DMS153 (cell line): ENCODE measurements around the gene CIAPIN1.

Source experiments
- DNase-seq: peaks from one replicate; lab custom pipeline; 2025; lab: John Stamatoyannopoulos, UW

CIAPIN1 gene

DNA sequence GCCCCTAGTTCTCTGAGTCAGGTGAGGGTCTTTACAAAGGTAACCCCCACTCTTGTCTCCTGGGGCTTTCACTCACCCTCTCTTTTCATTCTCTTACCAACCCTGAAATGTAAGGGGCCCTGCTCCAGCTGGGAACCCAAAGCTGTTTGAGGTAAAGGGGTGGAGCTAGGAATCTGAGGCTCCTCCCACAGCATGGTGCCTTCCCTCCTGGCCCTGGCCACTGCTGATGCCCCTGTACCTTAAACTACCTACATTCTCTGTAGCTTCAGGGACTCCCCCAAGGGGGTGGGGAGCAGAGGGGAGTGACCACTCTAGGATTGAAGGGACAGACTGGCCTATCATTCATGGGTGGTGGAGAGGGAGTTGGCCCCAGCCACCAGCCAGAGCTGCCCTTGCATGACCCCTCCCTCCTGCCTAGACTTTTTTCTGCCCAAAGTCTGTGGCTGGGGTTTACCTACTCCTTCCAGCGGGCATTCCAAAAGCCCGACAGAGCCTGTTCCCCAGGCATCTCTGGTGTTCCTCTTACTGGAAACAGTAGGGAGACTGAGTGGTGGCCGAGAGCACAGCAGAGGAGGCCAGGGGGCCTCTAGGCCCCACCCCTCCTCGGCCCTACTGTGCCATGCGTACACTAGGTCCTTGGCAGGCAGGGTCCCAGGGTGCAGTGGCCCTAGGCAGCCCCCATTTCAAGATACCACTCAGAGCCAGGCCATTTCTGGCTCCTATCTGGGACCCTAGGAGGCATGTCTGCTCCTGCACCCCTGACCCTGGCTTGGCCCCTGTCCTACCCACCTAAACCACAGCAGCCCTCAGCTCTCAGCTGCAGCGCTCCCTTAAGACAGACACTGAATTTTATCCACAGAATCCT lies 29.6 kb upstream of the CIAPIN1 start:
- DNase-seq = no peak

DNA sequence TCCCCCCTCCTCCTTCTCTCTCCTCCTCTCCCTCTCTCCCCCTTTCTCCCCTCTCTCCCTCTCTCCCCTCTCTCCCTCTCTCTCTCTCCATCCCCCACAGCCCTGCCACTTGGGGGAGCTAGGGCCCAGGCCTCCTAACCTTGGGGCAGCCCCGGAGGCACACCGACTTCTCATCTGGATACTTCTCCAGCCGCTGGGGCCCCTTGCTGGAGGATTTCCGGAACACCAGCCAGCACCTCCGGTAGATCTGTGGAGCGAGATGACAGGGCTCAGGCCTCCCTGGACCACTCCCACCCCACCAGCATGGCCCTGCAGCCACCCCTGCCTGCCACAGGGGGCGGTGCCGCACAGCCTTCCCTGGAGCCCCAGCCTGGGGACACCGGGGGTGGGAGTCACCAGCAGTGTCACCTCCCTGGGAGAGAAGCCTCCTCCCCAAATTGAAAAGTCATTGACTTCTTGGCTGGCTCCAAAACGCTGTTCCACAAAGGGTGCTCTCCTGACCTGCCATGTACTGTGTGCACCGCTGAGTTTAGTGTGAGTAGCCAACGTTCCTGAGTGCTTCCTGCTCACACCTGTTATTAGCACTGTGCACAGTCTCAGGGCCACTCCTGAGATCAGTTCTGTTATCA lies 28.6 kb upstream of the CIAPIN1 start:
- peak; percentile 40 for DNase-seq

DNA sequence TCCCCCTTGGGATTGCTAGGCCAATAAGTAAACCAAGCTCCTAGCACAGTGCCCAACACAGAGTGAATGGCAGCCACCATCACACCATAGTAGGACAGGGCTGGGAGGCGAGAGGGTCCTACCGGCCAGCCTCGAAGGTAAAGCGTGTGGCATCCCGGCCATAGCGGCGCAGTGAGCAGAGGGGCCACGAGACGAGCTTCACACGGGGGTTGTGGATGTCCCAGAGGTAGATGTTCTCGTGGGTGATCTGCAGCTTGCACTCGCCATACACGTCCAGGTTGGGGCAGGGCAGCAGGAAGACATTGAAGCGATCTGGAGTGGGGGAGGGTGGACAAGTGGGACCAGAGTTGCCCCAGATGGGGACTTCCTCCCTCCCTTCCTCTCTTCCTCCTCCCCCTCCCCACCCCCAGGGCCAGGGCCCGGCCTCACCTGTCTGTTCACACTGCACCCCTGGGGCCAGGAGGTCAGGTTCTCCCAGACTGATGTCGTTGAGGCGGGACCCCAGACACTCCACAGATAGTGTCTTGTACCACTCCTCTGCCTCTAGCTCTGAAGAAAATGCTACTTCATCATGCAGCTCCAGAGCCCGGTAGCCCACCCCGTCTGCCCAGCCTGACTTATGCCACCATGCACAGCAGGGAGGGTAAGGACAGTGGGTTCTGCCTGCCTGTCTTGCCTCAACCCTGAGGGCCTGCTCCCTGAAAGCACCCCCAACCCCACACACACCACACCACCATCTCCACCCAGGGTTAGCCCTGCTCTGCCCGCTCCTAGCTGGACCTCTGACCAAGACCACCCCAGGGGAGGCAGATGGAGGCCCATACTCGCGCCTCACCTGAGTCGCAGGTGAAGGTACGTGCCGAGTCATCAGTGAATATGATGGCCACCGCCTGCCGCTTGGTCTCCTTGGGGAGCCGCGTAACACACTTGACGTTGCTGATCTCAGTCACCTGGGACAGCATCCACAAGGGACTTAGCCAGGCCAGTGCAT lies 27.8 kb upstream of the CIAPIN1 start:
- no peak for DNase-seq

DNA sequence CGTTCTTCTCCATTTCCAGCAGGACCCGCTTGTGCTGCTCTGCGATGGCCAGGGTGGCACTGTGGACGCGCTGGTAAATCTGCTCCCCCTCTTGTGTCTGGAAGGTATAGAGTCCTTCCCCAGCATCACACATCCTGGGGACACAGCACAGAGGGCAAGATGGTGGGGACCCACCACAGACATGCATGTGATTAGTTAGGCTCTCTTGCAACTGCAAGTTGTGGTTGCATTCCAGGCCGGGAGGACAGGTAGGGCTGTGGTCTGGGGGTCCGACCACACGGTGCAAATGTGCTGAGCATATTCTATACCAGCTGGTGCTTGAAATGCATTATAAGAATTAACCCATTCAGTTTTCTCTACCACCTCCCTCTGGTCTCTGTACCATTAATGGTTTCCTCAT lies 26.7 kb upstream of the CIAPIN1 start:
- DNase-seq = no peak

DNA sequence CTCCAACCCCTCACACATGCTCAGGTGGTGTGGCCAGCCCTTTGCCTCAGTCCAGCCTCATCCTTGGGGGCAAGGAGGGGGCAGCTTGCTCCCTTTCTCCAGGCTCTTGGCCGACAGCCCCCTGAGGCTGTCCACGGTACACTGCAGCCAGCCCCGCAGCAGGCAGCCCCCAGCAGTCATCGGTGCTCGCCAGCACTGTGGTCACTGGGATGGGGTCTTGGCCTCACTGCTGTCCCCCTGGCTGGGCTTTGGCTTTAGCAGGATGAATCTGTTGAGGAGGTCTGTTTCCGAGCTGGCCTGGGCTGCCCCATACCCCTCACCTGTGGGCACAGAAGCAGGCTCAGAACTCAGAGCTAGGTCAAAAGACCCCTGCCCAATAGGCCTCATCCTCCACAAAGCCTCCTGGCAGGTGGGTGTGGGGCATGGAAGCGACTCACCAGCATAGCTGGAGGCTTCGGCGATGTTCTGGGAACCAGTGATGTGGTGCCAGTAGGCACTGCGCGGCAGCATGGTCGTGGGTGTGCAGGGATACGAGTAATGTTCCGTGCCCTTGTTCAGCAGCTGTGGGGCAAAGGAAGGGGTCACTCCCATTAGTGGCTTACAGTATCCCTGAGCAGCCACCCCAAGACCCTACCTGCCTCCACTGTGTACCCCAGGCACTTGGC lies 26.1 kb upstream of the CIAPIN1 start:
- DNase-seq = no peak

DNA sequence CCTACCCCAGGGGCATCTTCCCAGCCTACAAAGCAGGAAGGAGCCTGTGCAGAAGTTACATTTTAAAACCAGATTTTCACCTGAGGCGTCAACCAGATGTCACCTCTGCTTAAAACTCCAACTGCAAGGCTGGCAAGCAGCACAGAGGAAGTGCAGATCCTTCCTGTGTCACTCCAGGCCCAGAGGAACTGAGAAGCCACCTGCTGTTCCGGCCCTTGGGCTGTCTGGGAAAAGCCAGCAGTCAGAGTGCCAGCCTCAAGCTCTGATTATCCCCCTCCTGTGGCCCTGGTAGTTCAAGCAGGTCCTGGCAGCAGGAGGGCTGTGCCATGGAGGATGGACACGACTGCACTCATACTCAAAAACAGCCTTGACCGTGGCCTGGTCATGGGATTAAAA lies 25.5 kb upstream of the CIAPIN1 start:
- DNase-seq = no peak

DNA sequence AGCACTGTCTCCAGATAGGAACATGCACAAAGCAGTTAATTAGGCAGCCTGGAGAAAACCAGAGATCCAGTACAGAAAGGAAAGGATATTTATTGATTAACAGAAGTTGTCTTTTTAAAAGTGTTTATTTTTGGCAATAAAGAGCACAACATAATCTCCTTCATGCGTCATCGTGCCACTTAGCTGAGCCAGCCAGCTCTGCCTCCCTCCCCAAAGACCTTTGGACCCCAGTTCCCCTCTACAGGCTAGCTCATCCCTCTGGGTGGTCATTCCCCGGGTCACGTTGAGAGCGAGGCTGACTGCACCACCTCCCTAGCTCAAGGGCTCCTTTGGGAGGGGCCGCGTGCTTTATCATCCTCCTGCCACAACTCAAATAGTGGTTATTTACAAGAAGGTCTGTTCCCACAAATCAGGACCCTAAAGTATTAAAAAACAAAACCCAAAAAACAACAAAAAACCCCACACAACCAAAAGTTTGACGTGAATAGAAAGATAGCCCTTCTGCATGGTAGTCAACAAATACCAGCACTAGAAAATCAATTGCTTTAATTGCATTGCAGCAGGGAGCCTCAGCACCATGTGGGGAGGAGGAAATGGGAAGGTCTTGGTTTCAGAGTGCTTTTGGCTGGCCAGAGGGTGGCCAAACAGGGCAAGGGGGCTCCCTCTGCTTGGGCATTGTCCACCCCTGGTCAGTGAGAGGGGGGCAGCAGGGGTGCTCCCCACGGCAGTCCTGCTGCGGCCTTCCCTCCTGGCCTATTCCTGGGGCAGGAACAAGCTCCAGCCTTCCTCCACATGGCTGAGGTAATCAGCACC lies 24.9 kb upstream of the CIAPIN1 start:
- DNase-seq = no peak

DNA sequence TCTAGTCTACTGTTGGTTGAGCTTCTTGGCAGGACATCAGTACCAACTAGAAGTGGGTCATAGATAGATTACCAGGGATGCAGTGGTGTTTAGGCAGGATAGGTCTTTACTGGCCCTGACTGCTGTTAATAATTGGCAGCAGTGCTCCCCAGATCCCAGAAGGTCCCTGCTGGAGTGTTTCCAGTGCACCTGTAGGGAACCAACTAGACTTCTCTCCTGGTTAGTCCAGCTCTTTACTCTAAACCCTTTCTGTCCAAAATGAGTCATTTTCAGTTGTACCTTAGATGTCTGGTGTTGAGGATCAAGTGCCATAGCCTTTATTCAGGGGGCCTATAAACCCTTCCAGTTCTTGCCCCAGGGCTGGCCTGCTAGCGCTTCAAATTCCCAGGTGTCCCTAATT lies 24.0 kb upstream of the CIAPIN1 start:
- no peak for DNase-seq

DNA sequence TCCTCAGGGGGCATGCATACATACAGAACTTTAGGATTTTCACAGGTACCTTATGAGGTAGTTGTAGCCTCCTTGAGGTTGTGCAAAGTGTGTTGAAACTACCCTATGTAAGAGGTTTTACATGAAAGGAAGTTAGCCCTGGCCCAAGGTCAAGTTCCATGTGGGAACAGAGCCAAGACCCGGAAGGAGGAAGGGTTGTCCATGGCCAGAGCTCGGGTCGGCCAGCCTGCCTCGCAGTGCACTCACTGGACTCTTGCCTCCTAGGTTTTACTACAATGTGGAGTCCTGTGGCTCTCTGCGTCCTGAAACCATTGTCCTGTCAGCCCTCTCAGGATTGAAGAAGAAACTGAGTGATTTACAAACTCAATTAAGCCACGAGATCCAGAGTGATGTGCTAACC lies 23.5 kb upstream of the CIAPIN1 start:
- no peak for DNase-seq

DNA sequence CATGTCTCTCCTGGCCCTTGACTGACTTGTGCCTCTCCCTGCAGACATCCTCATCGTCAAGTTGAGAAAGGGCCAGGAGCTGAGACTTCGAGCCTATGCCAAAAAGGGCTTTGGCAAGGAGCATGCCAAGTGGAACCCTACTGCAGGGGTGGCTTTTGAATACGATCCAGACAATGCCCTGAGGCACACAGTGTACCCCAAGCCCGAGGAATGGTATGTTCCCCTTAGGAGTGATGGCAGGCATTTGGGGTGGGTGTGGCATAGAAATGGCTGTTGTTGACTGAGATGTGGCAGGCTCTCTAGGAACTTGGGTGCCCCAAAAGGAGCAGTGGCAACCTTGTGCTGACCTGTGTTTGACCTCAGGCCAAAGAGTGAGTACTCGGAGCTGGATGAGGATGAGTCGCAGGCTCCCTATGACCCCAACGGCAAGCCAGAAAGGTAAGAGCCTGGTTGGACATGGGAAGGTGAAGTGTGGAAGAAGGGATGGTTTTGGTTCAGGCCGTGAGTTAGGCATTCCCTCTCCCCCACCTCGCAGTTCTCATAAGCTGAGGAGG lies 22.8 kb upstream of the CIAPIN1 start:
- DNase-seq = no peak

DNA sequence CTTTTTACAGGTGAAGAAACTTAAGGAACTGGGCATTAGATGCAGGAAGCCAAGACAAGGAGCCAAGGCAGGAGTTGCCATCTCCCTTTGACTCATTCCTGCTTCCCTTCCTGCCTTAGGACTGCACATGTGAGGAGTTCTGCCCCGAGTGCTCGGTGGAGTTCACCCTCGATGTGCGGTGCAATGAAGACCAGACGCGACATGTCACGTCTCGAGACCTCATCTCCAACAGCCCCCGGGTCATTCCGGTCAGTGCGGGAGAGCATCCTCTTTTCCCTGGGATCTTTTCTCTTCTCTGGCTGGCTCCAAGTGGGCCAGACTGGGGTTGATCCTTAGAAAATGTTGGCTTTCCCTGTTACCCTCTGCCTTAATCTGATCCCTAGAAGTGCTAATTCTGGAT lies 21.9 kb upstream of the CIAPIN1 start:
- no peak for DNase-seq

DNA sequence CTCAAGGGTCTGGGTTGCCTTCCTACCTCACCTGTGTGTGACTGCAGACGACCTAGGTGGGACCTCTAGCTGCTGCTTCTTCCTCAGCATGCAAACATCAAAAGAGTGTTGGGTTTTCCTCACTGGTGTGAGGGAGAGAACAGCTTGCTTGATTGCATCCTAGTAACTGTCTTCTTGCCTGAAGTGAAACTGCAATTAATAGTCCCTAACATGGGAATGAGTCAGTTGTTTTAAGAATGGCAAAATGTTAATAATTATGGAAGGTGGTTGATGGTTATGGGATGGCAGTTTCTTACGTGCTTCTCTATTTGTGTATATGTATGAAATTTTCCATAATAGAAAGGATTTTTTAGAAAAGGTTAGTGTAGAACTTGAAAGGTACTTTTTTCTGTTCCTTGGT lies 21.2 kb upstream of the CIAPIN1 start:
- no peak for DNase-seq

DNA sequence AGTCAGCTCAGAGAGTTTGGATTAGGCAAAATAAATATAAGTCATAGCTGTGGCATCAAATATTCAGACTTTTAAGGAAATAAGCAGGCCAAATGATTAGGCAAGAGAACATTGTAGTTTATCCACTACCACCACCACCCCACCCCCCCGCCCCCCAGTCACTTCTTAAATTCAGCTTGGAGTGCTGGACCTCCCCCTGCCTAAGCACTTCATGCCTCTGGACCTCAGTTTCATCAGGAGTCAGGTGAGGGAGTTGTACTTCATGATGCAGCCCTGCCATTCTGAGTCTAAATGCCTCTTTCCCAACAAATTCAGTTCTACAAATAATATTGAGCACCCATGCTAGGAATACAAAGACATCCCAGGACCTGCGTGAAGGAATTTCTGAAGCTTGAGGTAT lies 17.3 kb upstream of the CIAPIN1 start:
- DNase-seq = no peak

DNA sequence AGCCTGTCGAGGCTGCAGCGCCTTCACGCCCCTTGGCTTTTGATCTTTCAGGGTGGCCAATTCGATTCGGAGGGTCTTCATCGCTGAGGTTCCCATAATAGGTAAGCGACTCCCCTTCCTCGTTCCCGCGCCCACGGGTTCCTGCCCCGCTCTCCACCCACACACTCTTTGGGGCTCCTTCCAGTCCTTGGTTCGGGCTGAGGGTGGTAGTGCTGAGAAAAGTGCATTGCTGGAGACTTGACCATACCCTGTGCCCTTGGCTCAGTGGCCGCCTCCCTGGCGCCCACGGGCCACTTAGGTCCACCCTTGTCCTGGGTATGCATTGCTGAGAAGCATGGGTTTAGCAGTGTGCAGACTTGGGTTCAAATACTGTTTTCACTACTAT lies 15.8 kb upstream of the CIAPIN1 start:
- no peak for DNase-seq

DNA sequence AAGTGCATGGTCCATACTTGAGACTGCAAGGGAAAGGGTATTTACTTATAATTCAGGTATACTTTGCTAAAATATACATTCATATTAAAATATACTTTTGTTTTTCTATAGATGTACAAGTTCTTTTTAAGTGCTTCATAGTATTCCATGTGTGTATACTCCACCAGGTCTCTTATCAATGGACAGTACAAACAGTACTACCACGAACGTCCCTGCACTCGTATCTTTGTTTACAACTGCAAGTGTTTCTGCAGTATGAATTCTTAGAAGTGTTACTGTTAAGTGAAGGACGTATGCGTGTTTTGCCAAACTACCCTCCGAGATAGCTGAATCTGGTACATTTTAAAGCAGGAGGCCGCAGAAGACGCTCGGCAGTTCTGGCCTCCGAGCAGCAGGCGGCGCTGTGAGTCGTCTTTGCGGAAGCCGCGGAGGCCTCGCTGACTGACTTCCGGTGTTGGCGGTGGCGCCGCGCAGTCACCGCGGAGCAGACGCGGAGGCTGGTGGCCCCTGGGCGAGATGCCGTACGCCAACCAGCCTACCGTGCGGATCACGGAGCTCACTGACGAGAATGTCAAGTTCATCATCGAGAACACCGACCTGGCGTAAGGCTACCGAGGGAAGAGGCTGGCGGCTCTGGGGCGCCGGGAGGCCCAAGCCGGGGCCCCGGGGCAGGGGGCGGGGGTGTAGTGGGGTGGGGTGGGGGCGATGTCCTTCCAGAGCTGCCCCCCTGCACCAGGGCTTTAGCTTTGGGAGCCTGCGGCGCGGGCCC lies 15.2 kb upstream of the CIAPIN1 start, which contains the start of gene POLR2C:
Gene POLR2C (plus strand): TSS at position 471 of the 769 bp plus-strand sequence. CDS start 46 bp downstream, at position 517.
- peak; percentile 71 for DNase-seq

DNA sequence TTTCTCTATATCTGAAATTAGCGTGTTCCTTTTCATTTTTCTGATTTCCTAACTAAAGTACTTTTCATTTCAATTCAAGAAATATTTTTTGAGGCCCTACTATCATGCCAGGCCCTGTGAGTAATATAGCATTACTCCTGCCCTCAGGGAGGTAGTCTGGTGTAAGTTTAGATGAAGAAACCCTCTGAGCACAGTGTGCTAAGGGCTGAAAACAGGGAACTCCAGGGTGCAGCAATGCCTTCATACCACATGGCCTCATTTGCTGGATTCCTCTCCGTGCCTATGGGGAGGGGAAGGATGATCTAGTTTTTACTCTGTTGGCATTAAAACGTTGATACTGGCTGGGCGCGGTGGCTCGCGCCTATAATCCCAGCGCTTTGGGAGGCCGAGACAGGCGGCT lies 4.8 kb upstream of the CIAPIN1 start:
- DNase-seq = no peak

DNA sequence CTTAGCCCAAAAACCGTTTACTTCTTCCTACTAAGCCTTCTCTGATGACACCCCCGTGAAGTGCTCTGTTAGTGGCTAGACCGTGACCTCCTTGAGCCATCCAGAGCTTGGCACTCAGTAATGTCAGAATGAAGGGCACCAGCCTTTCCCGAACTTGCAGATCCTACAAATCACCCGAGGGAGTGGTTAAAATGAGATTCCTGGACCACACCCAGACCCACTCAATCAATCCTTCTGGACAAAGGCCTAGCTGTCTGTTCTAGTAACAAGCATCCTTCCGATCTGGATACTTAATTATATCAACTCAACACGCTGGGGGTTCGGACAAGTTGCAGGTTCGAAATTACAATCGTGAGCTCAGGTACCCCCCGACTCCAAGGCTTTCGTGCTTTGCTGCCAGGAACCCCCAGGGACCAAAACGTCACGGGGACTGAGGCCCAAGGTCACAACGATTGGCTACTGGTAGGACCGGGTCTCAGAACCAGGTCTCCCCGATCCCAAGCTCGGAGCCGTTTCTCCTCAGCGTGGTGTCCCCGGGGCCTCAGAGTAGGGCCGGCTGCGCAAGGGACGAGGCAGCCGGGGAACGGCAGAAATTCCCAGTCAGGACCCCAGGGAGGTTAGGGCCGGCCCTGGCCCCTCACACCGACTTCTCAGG lies 527 bp downstream of the CIAPIN1 start:
- peak; percentile 10 for DNase-seq

DNA sequence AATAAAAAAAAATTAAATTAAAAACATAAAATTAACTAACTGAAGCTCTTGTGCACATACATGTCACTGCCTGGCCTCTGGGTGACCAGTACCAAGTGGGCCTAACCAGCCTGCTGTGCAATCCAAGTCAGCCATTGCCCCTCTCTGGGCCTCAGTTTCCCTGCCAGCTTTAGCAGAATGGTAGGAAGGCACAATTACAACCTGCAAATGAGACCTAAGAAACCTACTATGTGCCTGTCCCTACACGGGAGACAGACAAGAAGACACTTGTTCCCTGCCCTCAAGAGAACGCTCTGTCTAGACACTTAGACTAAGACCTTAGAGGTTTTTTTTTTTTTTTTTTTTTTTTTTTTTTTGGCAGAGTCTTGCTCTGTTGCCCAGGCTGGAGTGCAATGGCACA lies 1.7 kb downstream of the CIAPIN1 start:
- DNase-seq = no peak

DNA sequence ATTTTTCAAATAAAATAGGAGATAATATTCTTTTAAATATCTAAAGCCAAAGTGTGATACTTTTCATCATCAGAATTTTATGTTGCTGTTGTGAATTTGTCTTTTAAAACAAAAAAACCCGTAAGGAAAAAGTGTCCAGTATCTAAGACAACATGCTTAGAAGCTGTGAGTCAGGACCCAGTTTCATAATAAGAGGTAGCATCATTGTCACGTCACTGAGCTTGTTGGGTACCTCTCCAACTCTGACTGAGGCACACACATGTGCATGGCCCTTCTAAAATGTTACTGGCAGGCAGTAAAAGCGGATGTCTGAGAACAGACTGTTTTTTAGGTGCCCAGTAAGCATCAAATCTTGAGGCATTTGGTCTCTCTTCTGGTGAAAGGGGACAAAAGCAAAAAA lies 2.5 kb downstream of the CIAPIN1 start:
- no peak for DNase-seq
